HFF-Myc (cell line): ENCODE results near the gene TMC1.

Source experiments
- DNase-seq: peaks from one replicate; pipeline ENCODE4 v3.0.0-alpha.2; 2011; ENCODE audit warnings: low read depth; ENCODE audit errors: extremely low read depth
- H3K4me3 ChIP-seq: replicated peaks from 2 replicates; pipeline ENCODE4 v1.5.1; 2011; ENCODE audit warnings: low read depth, mild to moderate bottlenecking, control low read depth, low read length
- TF ChIP-seq, protein P1 (sequence below): IDR thresholded peaks from 2 replicates; pipeline ENCODE4 v1.5.1; 2012; ENCODE audit warnings: mild to moderate bottlenecking, low read depth, low read length, control low read depth; ENCODE audit errors: missing control alignments

The TMC1 gene

GRCh38 chr9:72633966-72634365 is 112.6 kb downstream of the TMC1 start:
- DNase-seq: peak; percentile 41
- no peak overlapping the region for H3K4me3 ChIP-seq
- TF ChIP-seq, protein P1, sequence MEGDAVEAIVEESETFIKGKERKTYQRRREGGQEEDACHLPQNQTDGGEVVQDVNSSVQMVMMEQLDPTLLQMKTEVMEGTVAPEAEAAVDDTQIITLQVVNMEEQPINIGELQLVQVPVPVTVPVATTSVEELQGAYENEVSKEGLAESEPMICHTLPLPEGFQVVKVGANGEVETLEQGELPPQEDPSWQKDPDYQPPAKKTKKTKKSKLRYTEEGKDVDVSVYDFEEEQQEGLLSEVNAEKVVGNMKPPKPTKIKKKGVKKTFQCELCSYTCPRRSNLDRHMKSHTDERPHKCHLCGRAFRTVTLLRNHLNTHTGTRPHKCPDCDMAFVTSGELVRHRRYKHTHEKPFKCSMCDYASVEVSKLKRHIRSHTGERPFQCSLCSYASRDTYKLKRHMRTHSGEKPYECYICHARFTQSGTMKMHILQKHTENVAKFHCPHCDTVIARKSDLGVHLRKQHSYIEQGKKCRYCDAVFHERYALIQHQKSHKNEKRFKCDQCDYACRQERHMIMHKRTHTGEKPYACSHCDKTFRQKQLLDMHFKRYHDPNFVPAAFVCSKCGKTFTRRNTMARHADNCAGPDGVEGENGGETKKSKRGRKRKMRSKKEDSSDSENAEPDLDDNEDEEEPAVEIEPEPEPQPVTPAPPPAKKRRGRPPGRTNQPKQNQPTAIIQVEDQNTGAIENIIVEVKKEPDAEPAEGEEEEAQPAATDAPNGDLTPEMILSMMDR: no peak

DNA sequence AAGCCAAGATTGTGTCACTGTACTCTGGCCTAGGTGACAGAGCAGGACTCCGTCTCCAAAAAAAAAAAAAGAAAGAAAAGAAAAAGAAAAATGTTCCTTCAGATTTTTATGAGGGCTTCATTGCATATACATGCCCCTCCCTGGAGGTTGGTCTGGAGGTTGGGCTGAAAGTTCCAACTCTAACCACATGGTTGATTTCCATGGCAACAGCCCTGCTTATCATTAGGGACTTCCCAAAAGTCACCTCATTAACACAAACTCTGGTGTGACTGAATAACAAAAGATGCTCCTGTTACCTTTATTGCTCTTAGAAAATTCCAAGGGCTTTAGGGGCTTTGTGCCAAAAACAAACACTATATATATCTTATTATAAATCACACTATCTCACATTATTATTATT is 113.8 kb downstream of the TMC1 start:
- DNase-seq: no peak
- TF ChIP-seq, protein P1: no peak
- H3K4me3 ChIP-seq: no peak overlapping the region

DNA sequence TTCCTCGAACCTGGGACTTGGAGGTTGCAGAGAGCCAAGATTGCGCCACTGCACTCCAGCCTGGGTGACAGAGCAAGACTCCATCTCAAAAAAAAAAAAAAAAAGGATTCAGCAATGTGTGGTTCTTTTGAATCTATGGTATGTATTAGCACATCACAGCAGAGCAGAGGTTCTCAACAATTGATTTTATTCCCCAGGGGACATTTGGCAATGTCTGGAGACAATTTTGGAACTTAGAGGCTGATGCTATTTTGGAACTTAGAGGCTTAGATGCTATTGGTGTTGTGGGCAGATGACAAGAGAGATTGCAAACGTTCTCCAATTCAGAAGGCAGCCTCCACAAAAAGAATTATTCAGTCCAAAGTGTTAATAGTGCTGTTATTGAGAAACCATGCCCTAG is 115.2 kb downstream of the TMC1 start:
- DNase-seq: no peak
- TF ChIP-seq, protein P1: no peak
- no peak overlapping the region for H3K4me3 ChIP-seq

- TF ChIP-seq, protein P1: no peak
- no peak overlapping the region for H3K4me3 ChIP-seq
- DNase-seq: no peak
Measured at GRCh38 chr9:72643651-72644050, 122.2 kb downstream of the TMC1 start.

DNA sequence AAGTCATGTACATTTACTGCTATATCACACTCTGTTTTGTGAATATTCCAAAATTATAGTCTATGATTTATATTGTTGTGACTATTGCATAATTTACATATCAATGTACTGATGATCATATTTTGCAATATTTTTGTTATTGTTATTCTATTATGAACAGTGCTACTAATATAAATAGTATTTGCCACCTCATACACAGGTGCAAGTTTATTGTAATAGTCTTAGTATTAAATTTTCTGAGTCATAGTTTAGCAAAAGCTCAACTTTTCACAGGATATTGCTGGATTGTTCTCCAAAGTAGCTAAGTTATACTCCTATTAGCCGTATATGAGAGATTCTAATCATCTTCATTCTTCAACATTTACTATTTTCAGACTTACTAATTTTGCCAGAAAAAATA is 124.7 kb downstream of the TMC1 start:
- TF ChIP-seq, protein P1: no peak
- no peak for DNase-seq
- no peak overlapping the region for H3K4me3 ChIP-seq

DNA sequence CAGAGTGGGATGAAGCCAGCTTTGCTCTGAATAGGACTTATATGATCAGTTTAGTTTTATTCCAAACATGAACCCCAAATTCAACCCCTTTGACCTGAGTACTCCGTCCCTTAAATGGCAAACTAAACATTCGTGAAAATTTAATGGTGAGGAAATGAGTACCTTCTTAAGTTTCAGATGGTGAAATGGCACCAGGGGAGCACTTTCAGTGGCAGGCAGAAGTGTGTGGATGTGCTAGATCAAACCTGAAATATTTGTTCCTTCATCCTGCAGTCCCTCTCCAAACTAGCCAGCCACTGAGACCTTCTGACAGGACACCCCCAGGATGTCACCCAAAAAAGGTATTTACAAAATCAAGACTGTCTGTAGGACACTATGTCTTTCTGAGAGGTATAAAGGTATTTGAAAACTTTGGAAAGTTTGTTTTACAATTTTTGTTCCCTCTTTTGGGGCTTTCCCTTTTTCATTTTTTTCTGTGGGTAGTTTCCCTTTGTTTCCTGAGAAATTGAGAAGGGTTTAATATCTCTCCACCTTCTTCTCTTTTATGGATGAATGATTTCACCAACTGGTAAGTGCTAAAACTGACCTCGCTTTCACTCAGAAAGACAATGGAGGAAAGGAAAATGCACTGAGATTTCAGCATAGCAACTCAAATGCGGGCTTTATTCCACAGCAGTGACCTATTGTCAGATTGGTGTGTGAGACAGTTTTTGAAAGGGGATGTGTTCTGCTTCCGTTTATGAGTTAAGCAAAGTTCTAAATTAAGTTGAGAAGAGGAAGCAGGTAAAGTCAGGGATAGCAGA is 127.1 kb downstream of the TMC1 start:
- TF ChIP-seq, protein P1: no peak
- DNase-seq: no peak
- H3K4me3 ChIP-seq: no peak overlapping the region

DNA sequence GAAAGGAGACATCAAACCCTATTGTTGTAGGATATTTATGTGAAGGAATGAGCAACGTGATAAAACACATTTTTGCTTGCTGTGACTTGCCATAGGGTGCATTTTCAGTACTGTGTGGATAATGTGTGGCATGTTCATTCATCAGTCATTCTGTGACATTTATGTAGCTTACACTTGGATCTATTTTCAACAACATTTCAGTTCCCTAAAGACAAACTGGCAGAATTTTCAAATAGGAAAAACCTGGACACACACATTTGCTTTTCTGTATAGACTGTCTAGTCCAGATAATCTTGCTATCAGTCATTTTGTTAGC is 127.7 kb downstream of the TMC1 start:
- TF ChIP-seq, protein P1: no peak
- no peak for DNase-seq
- no peak overlapping the region for H3K4me3 ChIP-seq
